HepG2 (cell line): Measurements from ENCODE around the gene SYT7. TPM values are rescaled to one million over a fixed set of nuclear protein-coding genes. Genes with fewer than 3 reads are reported as not detected.

Source experiments
- ATAC-seq: fragments of 200-7000 bp; cut with Tn5 transposase; 3 replicates; pipeline ENCODE4 v1.9.1; 2020; ENCODE audit warnings: mild to moderate bottlenecking, moderate library complexity
- BruUV-seq: library from RNA; stranded (reverse); fragments of 400-500 nt; replicated peaks from 2 replicates; lab custom pipeline; 2021; lab: Mats Ljungman, UMichigan
- CTCF ChIA-PET: fragments of 300-600 bp; formaldehyde crosslinking; extraction: SDS; loops from one replicate; lab custom pipeline; 2021; ENCODE audit warnings: low total read pairs, inconsistent platforms, low intra/inter-chr PET ratio; lab: Yijun Ruan, JAX
- POLR2A ChIA-PET: fragments of 350-600 bp; sonication (Branson Sonifier 250); formaldehyde crosslinking; loops from one replicate; lab custom pipeline; 2020; ENCODE audit warnings: antibody characterized with exemption, inconsistent platforms; lab: Yijun Ruan, JAX
- DNase-seq: peaks from one replicate; pipeline ENCODE4 v3.0.0-alpha.2; 2015; ENCODE audit warnings: low spot score
- FAIRE-seq: peaks from 3 replicates; lab custom pipeline; 2011; peaks lifted over from hg19 to GRCh38; lab: Jason Lieb, UNC
- H2AFZ ChIP-seq: one replicate; pipeline ENCODE4 v1.6.1; 2011; ENCODE audit warnings: low read length, inconsistent platforms
- H3K27ac ChIP-seq: fragments of 300-600 bp; 3 replicates; pipeline ENCODE4 v1.8.0; 2011; ENCODE audit warnings: mixed run types, mild to moderate bottlenecking, mixed read lengths, low read length, inconsistent platforms; ENCODE audit not compliant: insufficient read depth; ENCODE audit errors: extremely low read length
- H3K27me3 ChIP-seq, 2 experiments: fragments of 200-600 bp in 1 of 2; 2 replicates in 1 of 2; 3 replicates in 1 of 2; pipeline versions ENCODE4 v1.6.0 to v1.8.0; 2011; ENCODE audit warnings: low read length in 2 of 2, mild to moderate bottlenecking in 2 of 2, moderate library complexity in 2 of 2, inconsistent platforms in 1 of 2; ENCODE audit not compliant: insufficient read depth in 2 of 2, control insufficient read depth in 1 of 2
- H3K36me3 ChIP-seq, 2 experiments: fragments of 200-600 bp in 1 of 2; replicated peaks in 1 of 2; 2 replicates in 1 of 2; 3 replicates in 1 of 2; pipeline versions ENCODE4 v1.5.1 to v1.8.0; 2011; ENCODE audit warnings: low read length in 2 of 2, inconsistent platforms in 1 of 2; ENCODE audit not compliant: insufficient read depth in 2 of 2, control insufficient read depth in 1 of 2
- H3K4me1 ChIP-seq: 2 replicates; pipeline ENCODE4 v1.5.1; 2012; ENCODE audit warnings: low read length, inconsistent platforms; ENCODE audit not compliant: insufficient read depth
- H3K4me2 ChIP-seq: 2 replicates; pipeline ENCODE4 v1.6.0; 2011; ENCODE audit warnings: low read depth, low read length, inconsistent platforms
- H3K4me3 ChIP-seq, 3 experiments: fragments of 200-600 bp in 1 of 3; sonication (generic), shearing (Covaris generic) in 1 of 3; replicated peaks in 1 of 3; 2 replicates each; pipeline ENCODE4 v1.5.1; 2011 to 2016; ENCODE audit warnings: low read length in 3 of 3, inconsistent platforms in 2 of 3, low read depth in 2 of 3, mild to moderate bottlenecking in 2 of 3, control low read depth in 1 of 3, mixed read lengths in 1 of 3; ENCODE audit not compliant: insufficient read depth in 1 of 3
- H3K79me2 ChIP-seq: one replicate; pipeline ENCODE4 v1.6.1; 2011; ENCODE audit warnings: low read length, inconsistent platforms; ENCODE audit not compliant: insufficient read depth
- H3K9ac ChIP-seq: 2 replicates; pipeline ENCODE4 v1.6.0; 2011; ENCODE audit warnings: mild to moderate bottlenecking, low read depth, low read length, inconsistent platforms; ENCODE audit not compliant: insufficient read depth
- H3K9me3 ChIP-seq: 2 replicates; pipeline ENCODE4 v1.5.1; 2012; ENCODE audit warnings: mild to moderate bottlenecking, low read length
- H4K20me1 ChIP-seq: 2 replicates; pipeline ENCODE4 v1.6.0; 2011; ENCODE audit warnings: inconsistent platforms, mild to moderate bottlenecking, low read length, moderate library complexity; ENCODE audit not compliant: insufficient read depth
- KDM5A ChIP-seq: fragments of 200-600 bp; sonication (generic); IDR thresholded peaks from 2 replicates; pipeline ENCODE4 v1.7.0; 2018; ENCODE audit warnings: antibody characterized with exemption, mild to moderate bottlenecking, low read length, borderline replicate concordance
- MNT ChIP-seq: fragments of 450-650 bp; IDR thresholded peaks from 2 replicates; pipeline ENCODE4 v1.6.1; 2016
- PHF21A ChIP-seq: sonication (generic); formaldehyde crosslinking; IDR thresholded peaks from 2 replicates; pipeline ENCODE4 v1.5.0; 2020; ENCODE audit warnings: mild to moderate bottlenecking, missing genetic modification reagents
- TARDBP ChIP-seq: sonication (generic); formaldehyde crosslinking; IDR thresholded peaks from 2 replicates; pipeline ENCODE4 v1.8.0; 2022; ENCODE audit warnings: mild to moderate bottlenecking, missing genetic modification reagents
- TGIF2 ChIP-seq: IDR thresholded peaks from 2 replicates; pipeline ENCODE4 v1.6.1; 2016; ENCODE audit warnings: control low read depth, missing compliant biosample characterization
- ZNF446 ChIP-seq: sonication (generic); formaldehyde crosslinking; IDR thresholded peaks from 2 replicates; pipeline ENCODE4 v1.5.0; 2020; ENCODE audit warnings: mild to moderate bottlenecking, missing genetic modification reagents
- ZNF652 ChIP-seq: IDR thresholded peaks from 2 replicates; pipeline ENCODE4 v1.6.1; 2016; ENCODE audit warnings: low read depth, borderline replicate concordance
- WGBS: methylation state at CpG from one replicate; pipeline ENCODE4 v1.1.6; 2017; ENCODE audit warnings: low lambda C conversion rate; 5-methylcytosine and 5-hydroxymethylcytosine counted together
- in situ Hi-C: cut with HindIII; loops from 2 replicates; pipeline ENCODE4 v1.10.0; 2017; ENCODE audit warnings: low pct_unique_long_range_greater_than_20kb; ENCODE audit not compliant: extremely low pct_ligation_motif_present
- intact Hi-C: fragments of 100-400 bp; cut with micrococcal nuclease; formaldehyde crosslinking; loops from one replicate; pipeline ENCODE4 v1.10.0; 2022; ENCODE audit not compliant: unreplicated experiment
- polyA plus RNA-seq, 8 experiments: library from polyadenylated mRNA; depleted of rRNA in 3 of 8; stranded (reverse) in 7 of 8; unstranded in 1 of 8; fragments of >200 nt; fragmentation: Illumina TruSeq in 4 of 8; extraction: Trizol in 4 of 8; gene quantifications; 2 replicates each; pipeline versions ENCODE4 v1.2.1 to v1.2.3, GENCODE V29; 2011 to 2016; ENCODE audit warnings: low read depth in 4 of 8, missing spikeins in 1 of 8, mixed read lengths in 1 of 8; ENCODE audit not compliant: insufficient read depth in 1 of 8
- total RNA-seq, 5 experiments: library from RNA; depleted of rRNA; stranded (reverse); fragments of >200 nt; fragmentation: Illumina TruSeq; extraction: Trizol; gene quantifications; 2 replicates each; pipeline ENCODE4 v1.2.3, GENCODE V29; 2016; ENCODE audit warnings: low read depth in 1 of 5

Gene SYT7
- total and polyA plus RNA-seq, 2 of the 13 experiments (the other 11 are each of a cell fraction or from before 2014, with no cell fraction given), result 1.4 to 4.4 TPM

- CTCF ChIA-PET, result no interaction called here
- Histone ChIP-seq H3K36me3 (no peaks in the 10 kb centered on the region), H3K4me3 (no peak overlapping the region)
- TF ChIP-seq TARDBP (CRISPR knock-in tag), result 0 out of 2 replicates have a peak, but pooled peaks have one; percentile 28
- TF ChIP-seq ZNF652 (CRISPR knock-in tag), result peak; percentile 92
- TF ChIP-seq PHF21A, result 0 out of 2 replicates have a peak, but pooled peaks have one; percentile 22
- TF ChIP-seq TGIF2, result no peak
- no peak for TF ChIP-seq ZNF446
- TF ChIP-seq, all 625 proteins: peak for 3
- FAIRE-seq (no peak), DNase-seq (no peak), ATAC-seq (peak; percentile 37)
- POLR2A ChIA-PET, result no interaction called here
- no TSS peak for BruUV-seq
- 13% methylated on average over 8 of the region's 9 CpGs for WGBS
- H2AFZ ChIP-seq, result no peak overlapping the region
- no peaks in the 10 kb centered on the region for H3K79me2 ChIP-seq
- H4K20me1 ChIP-seq, result no peaks in the 10 kb centered on the region
- in situ Hi-C loops (no loop called here), intact Hi-C loops (no loop called here)
- peaks cover 37% of the 10 kb centered on the region for H3K4me1 ChIP-seq
- no peak overlapping the region for H3K4me2 ChIP-seq
- no peak overlapping the region for H3K9ac ChIP-seq
- H3K27ac ChIP-seq, result no peak overlapping the region
- peaks cover 3 to 5% of the 10 kb centered on the region in 2 experiments; a peak in 2 of 5 replicates for H3K27me3 ChIP-seq
- no peaks in the 10 kb centered on the region for H3K9me3 ChIP-seq
These were observed 86.4 kb downstream of the SYT7 start for GRCh38 chr11:61494381-61494961.

GRCh38 chr11:61491736-61492395, 89.0 kb downstream of the SYT7 start:
- Histone ChIP-seq H3K79me2 (no peaks in the 10 kb centered on the region), H4K20me1 (no peaks in the 10 kb centered on the region), H3K27ac (no peak overlapping the region), H3K4me2 (no peak overlapping the region), H3K27me3 (peaks cover 3 to 5% of the 10 kb centered on the region in 2 experiments; a peak in 2 of 5 replicates), H2AFZ (no peak overlapping the region), H3K36me3 (no peaks in the 10 kb centered on the region), H3K9ac (no peak overlapping the region), H3K4me3 (no peak overlapping the region), H3K4me1 (peaks cover 54% of the 10 kb centered on the region), H3K9me3 (no peaks in the 10 kb centered on the region)
- in situ Hi-C loops, result no loop called here
- WGBS, result 52% methylated on average over 10 of the region's 12 CpGs
- ATAC-seq (no peak), FAIRE-seq (no peak), DNase-seq (no peak)
- no TSS peak for BruUV-seq
- ChIA-PET CTCF (no interaction called here), POLR2A (no interaction called here)
- intact Hi-C loops, result no loop called here
- TF ChIP-seq MNT, result peak; percentile 87
- no peak for TF ChIP-seq KDM5A
